Measurements from ENCODE around the gene NAXE. TPM values are rescaled to one million over a fixed set of nuclear protein-coding genes. Genes with fewer than 3 reads are reported as not detected.
A peak's percentile ranks its signal among the peaks of the same experiment; 100 is the strongest.

Gene NAXE
- total RNA-seq, 2 donors from 2014 or later: 118 to 188 TPM

DNA sequence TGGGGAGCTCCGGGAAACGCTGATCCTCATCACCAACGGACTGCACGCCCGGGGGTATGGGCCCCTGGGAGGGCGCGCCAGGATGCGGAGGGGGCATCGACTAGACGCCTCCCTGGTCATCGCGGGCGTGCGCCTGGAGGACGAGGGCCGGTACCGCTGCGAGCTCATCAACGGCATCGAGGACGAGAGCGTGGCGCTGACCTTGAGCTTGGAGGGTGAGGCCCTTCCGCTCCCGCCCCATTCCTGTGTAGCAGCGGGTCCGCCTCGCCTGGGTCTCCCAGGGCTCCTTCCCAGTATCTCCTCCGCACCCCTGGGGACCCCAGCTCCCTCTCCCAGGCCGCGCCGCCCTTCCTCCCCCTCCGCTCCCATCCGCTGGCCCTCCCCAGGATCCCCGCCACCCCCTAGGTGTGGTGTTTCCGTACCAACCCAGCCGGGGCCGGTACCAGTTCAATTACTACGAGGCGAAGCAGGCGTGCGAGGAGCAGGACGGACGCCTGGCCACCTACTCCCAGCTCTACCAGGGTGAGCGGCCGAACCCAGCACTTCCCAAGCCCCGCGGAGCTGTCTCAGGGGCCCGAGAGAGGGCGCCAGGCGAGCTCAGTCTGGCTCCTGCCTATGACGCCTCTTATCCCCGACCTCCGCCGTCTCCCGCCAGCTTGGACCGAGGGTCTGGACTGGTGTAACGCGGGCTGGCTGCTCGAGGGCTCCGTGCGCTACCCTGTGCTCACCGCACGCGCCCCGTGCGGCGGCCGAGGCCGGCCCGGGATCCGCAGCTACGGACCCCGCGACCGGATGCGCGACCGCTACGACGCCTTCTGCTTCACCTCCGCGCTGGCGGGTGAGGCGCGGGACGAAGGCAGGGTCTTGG, 32.6 kb downstream of the NAXE start:
- H3K9me3 ChIP-seq: no peaks in the 10 kb centered on the region
- TF ChIP-seq, protein P1, sequence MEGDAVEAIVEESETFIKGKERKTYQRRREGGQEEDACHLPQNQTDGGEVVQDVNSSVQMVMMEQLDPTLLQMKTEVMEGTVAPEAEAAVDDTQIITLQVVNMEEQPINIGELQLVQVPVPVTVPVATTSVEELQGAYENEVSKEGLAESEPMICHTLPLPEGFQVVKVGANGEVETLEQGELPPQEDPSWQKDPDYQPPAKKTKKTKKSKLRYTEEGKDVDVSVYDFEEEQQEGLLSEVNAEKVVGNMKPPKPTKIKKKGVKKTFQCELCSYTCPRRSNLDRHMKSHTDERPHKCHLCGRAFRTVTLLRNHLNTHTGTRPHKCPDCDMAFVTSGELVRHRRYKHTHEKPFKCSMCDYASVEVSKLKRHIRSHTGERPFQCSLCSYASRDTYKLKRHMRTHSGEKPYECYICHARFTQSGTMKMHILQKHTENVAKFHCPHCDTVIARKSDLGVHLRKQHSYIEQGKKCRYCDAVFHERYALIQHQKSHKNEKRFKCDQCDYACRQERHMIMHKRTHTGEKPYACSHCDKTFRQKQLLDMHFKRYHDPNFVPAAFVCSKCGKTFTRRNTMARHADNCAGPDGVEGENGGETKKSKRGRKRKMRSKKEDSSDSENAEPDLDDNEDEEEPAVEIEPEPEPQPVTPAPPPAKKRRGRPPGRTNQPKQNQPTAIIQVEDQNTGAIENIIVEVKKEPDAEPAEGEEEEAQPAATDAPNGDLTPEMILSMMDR (IDR thresholded peaks at IDR 0.05): peak in 2 of 4 experiments; percentile 27 to 41
- no peak for TF ChIP-seq POLR2AphosphoS5 (IDR thresholded peaks at IDR 0.05)
- 3% methylated on average over 51 of the region's 87 CpGs for WGBS
- peak overlapping the region; percentile 58 to 71 for H3K27ac ChIP-seq
- H3K4me3 ChIP-seq: peak overlapping the region; percentile 25 to 29
- no peaks in the 10 kb centered on the region for H3K36me3 ChIP-seq
- H3K4me1 ChIP-seq (replicated peaks): peaks cover 7% of the 10 kb centered on the region
- intact Hi-C loops (cut with DNase I): loop anchor here (5.0 kb wide), 1 partner anchor 37 kb away; no protein-coding TSS in a partner anchor
- peaks cover 10% of the 10 kb centered on the region for H3K27me3 ChIP-seq (replicated peaks; ENCODE audit: insufficient read depth)
- no peak for DNase-seq (ENCODE audit: low spot score)

DNA sequence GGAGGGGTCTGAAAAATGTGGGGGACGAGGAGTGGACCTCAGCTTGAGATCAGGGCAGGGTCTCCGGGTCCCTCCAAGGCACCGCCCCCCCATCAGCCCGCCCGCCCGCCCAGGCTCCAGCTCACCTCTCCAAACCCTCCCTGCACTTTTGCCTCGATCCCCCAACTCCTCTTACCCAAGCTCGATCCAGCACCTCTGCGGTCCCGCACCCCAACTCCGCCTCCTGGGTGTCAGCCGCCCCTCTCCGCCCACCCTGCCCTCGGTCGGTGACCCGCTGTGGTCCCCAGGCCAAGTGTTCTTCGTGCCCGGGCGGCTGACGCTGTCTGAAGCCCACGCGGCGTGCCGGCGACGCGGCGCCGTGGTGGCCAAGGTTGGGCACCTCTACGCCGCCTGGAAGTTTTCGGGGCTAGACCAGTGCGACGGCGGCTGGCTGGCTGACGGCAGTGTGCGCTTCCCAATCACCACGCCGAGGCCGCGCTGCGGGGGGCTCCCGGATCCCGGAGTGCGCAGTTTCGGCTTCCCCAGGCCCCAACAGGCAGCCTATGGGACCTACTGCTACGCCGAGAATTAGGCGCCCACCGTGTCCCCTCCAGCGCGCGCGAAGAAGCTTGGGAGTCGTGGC, 33.3 kb downstream of the NAXE start:
- Histone ChIP-seq H3K27ac (peak overlapping the region; percentile 58 to 71), H3K27me3 (replicated peaks; ENCODE audit: insufficient read depth) (peaks cover 10% of the 10 kb centered on the region), H3K36me3 (no peaks in the 10 kb centered on the region), H3K9me3 (no peaks in the 10 kb centered on the region), H3K4me3 (peak overlapping the region; percentile 25 to 29), H3K4me1 (replicated peaks) (peaks cover 7% of the 10 kb centered on the region)
- intact Hi-C loops (cut with DNase I): loop anchor here (5.0 kb wide), 1 partner anchor 38 kb away; no protein-coding TSS in a partner anchor
- no peak for TF ChIP-seq POLR2A (IDR thresholded peaks at IDR 0.05)
- TF ChIP-seq, protein P1 (IDR thresholded peaks at IDR 0.05): no peak
- TF ChIP-seq POLR2AphosphoS5 (IDR thresholded peaks at IDR 0.05): no peak
- no peak for DNase-seq (ENCODE audit: low spot score)
- WGBS: 2% methylated on average over 52 of the region's 55 CpGs

DNA sequence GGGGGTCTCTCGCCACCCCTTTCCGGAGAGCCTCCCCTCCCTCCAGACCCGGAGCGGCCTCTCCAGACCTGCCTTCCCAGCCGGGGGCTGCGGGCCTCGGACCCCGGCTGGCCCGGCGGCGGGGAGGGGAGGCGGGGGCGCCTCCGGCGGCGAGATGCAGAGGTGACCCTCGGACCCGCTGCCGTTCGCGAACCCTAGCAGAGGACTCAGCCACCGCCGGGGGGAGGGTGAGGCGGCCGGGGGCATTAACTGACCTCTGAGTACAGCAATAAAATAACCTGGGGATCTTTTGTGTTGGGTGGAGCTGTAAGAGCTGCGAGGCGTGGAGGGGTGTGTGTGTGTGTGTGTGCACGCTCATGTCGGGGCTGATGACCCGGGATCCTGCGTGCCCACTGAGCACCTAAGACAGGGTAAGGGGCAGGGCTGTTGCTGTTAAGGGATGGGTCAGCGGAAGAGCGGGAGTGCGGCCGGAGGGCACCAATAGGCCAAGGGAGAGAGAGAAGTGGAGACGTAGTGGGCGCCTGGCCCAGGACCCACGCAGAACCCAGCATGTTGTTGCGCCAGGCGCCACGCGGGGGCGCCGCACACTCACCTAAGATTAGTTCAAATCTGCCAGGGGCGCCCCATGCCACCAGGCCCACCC, 34.0 kb downstream of the NAXE start:
- no peaks in the 10 kb centered on the region for H3K36me3 ChIP-seq
- DNase-seq (ENCODE audit: low spot score): no peak
- H3K4me1 ChIP-seq (replicated peaks): peaks cover 7% of the 10 kb centered on the region
- intact Hi-C loops (cut with DNase I): loop anchor here (1.0 kb wide), 1 partner anchor 32 kb away; no protein-coding TSS in a partner anchor
- peak overlapping the region; percentile 58 to 71 for H3K27ac ChIP-seq
- H3K27me3 ChIP-seq (replicated peaks; ENCODE audit: insufficient read depth): peaks cover 10% of the 10 kb centered on the region
- H3K4me3 ChIP-seq: peak overlapping the region; percentile 25 to 29
- WGBS: under 1% methylated on average over 31 of the region's 45 CpGs
- TF ChIP-seq, protein P1 (IDR thresholded peaks at IDR 0.05): peak; percentile 34 to 80 (median 74)
- peak; percentile 3 for TF ChIP-seq POLR2AphosphoS5 (IDR thresholded peaks at IDR 0.05)
- TF ChIP-seq POLR2A (IDR thresholded peaks at IDR 0.05): no peak
- no peaks in the 10 kb centered on the region for H3K9me3 ChIP-seq

DNA sequence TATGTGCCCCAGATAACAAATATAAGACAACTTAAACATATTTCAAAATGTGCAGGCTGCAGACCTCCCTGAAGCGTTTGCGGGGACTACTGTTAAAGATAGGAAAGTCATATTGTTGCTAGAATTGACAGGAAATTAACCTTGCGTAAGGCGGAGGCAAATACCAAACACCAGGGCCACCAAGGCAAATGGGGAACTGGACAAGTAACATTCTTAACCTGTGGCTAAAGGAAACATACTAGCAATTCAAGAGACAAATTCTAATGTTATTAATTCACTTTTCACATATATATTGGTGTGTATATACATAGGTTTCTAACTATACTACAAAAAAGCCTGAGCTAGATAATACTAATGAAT, 34.5 kb downstream of the NAXE start:
- DNase-seq (ENCODE audit: low spot score): no peak
- intact Hi-C loops (cut with DNase I): loop anchor here (1.0 kb wide), 1 partner anchor 31 kb away; no protein-coding TSS in a partner anchor
- Histone ChIP-seq H3K4me1 (replicated peaks) (peaks cover 7% of the 10 kb centered on the region), H3K36me3 (no peaks in the 10 kb centered on the region), H3K27ac (no peak overlapping the region), H3K27me3 (replicated peaks; ENCODE audit: insufficient read depth) (peaks cover 10% of the 10 kb centered on the region), H3K4me3 (no peak overlapping the region), H3K9me3 (no peaks in the 10 kb centered on the region)
- WGBS: 38% methylated on average over 4 of the region's 4 CpGs
- TF ChIP-seq, protein P1 (IDR thresholded peaks at IDR 0.05): peak in 1 of 4 experiments; percentile 7
- no peak for TF ChIP-seq POLR2AphosphoS5 (IDR thresholded peaks at IDR 0.05)
